Nephron progenitor cell (in vitro differentiated cells): ENCODE measurements around the gene ARHGAP40.

Source experiments
- DNase-seq: peaks from one replicate; pipeline ENCODE4 v3.0.0; 2021
- H3K27ac Mint-ChIP-seq: 2 replicates; pipeline ENCODE4 v1.8.0; 2021; ENCODE audit warnings: mild to moderate bottlenecking, moderate library complexity, mixed read lengths
- H3K27me3 Mint-ChIP-seq: 2 replicates; pipeline ENCODE4 v1.8.0; 2021; ENCODE audit warnings: mild to moderate bottlenecking, low read depth, mixed read lengths; ENCODE audit not compliant: poor library complexity
- H3K36me3 Mint-ChIP-seq: 2 replicates; pipeline ENCODE4 v1.8.0; 2021; ENCODE audit warnings: low read depth, mixed read lengths
- H3K4me1 Mint-ChIP-seq: 2 replicates; pipeline ENCODE4 v1.8.0; 2021; ENCODE audit warnings: mixed read lengths
- H3K4me3 Mint-ChIP-seq: 2 replicates; pipeline ENCODE4 v1.8.0; 2021; ENCODE audit warnings: mild to moderate bottlenecking, moderate library complexity, mixed read lengths
- H3K9me3 Mint-ChIP-seq: 2 replicates; pipeline ENCODE4 v1.8.0; 2021; ENCODE audit warnings: mild to moderate bottlenecking, moderate library complexity, mixed read lengths
- CTCF ChIP-seq: fragments of 200-600 bp; sonication (generic); IDR thresholded peaks from 2 replicates; pipeline ENCODE4 v1.5.0; 2021; ENCODE audit warnings: antibody characterized with exemption

ARHGAP40 gene

GRCh38 chr20:38663660-38664059 lies 62.1 kb downstream of the ARHGAP40 start:
- peaks cover 82% of the 10 kb centered on the region for H3K27me3 Mint-ChIP-seq
- no peak for DNase-seq
- H3K9me3 Mint-ChIP-seq, result peaks cover 5% of the 10 kb centered on the region
- H3K27ac Mint-ChIP-seq, result no peak overlapping the region
- no peaks in the 10 kb centered on the region for H3K36me3 Mint-ChIP-seq
- H3K4me3 Mint-ChIP-seq, result no peak overlapping the region
- TF ChIP-seq CTCF, result no peak
- peaks cover 22% of the 10 kb centered on the region for H3K4me1 Mint-ChIP-seq

- no peak overlapping the region for H3K27ac Mint-ChIP-seq
- H3K4me3 Mint-ChIP-seq, result no peak overlapping the region
- peaks cover 5% of the 10 kb centered on the region for H3K9me3 Mint-ChIP-seq
- H3K36me3 Mint-ChIP-seq, result no peaks in the 10 kb centered on the region
- no peak for TF ChIP-seq CTCF
- H3K27me3 Mint-ChIP-seq, result peaks cover 83% of the 10 kb centered on the region
- peaks cover 22% of the 10 kb centered on the region for H3K4me1 Mint-ChIP-seq
- no peak for DNase-seq
Measured at GRCh38 chr20:38664284-38664683, 62.7 kb downstream of the ARHGAP40 start.

DNA sequence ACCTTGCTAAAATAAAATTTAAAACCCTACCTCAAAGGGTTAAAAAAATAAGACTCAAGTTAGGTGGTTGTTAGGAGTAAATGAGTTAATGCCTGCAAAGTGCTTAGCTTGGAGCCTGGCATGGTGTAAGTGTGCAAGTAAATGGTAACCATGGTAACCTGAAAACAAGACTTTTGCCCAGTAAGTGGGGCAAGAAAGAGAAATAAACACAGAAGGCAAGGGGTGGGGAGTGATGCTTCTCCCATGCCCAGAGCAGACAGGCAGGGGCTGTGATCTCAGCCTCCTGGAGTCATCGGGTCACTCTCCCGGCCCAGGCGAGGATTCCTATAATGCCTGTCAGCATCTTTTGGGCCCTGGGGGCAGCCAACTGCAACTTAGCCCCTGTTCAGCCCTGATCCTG lies 63.5 kb downstream of the ARHGAP40 start:
- Mint-ChIP-seq H3K4me1 (peaks cover 22% of the 10 kb centered on the region), H3K36me3 (no peaks in the 10 kb centered on the region), H3K9me3 (peaks cover 5% of the 10 kb centered on the region), H3K4me3 (no peak overlapping the region), H3K27ac (no peak overlapping the region), H3K27me3 (peaks cover 83% of the 10 kb centered on the region)
- DNase-seq, result no peak
- TF ChIP-seq CTCF, result no peak

GRCh38 chr20:38665506-38666285 lies 64.1 kb downstream of the ARHGAP40 start:
- H3K36me3 Mint-ChIP-seq, result no peaks in the 10 kb centered on the region
- peaks cover 83% of the 10 kb centered on the region for H3K27me3 Mint-ChIP-seq

GRCh38 chr20:38667417-38667956 lies 65.9 kb downstream of the ARHGAP40 start:
- peaks cover 22% of the 10 kb centered on the region for H3K4me1 Mint-ChIP-seq
- H3K27ac Mint-ChIP-seq, result no peak overlapping the region
- TF ChIP-seq CTCF, result no peak
- peaks cover 89% of the 10 kb centered on the region for H3K27me3 Mint-ChIP-seq
- peaks cover 5% of the 10 kb centered on the region for H3K9me3 Mint-ChIP-seq
- H3K36me3 Mint-ChIP-seq, result no peaks in the 10 kb centered on the region
- H3K4me3 Mint-ChIP-seq, result no peak overlapping the region
- DNase-seq, result no peak

More at GRCh38 chr20:38665506-38666285, 64.1 kb downstream of the ARHGAP40 start:
- TF ChIP-seq CTCF, result no peak
- Mint-ChIP-seq H3K27ac (no peak overlapping the region), H3K4me1 (peaks cover 22% of the 10 kb centered on the region), H3K4me3 (no peak overlapping the region), H3K9me3 (peaks cover 5% of the 10 kb centered on the region)
- no peak for DNase-seq

DNA sequence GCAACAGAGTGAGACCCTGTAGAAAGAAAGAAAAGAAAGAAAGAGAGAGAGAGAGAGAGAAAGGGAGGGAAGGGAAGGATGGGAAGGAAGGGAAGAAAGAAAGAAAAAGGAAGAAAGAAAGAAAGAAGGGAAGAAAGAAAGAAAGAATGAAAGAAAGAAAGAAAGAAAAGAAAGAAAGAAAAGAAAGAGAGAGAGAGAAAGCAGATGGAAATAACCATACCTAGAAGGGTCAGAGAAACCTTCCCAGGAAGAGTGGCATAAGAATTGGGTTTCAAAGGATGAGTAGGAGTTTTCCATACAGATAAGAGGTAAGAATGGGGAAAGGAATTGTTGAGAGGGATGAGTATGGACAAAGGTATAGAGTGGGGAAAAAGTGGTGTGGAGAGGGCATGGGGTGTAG lies 68.1 kb downstream of the ARHGAP40 start:
- no peaks in the 10 kb centered on the region for H3K36me3 Mint-ChIP-seq
- no peaks in the 10 kb centered on the region for H3K9me3 Mint-ChIP-seq
- H3K4me3 Mint-ChIP-seq, result no peak overlapping the region
- H3K27me3 Mint-ChIP-seq, result peaks cover 94% of the 10 kb centered on the region
- no peak for TF ChIP-seq CTCF
- H3K27ac Mint-ChIP-seq, result no peak overlapping the region
- no peak for DNase-seq
- H3K4me1 Mint-ChIP-seq, result peaks cover 25% of the 10 kb centered on the region
